SK-N-SH (cell line): ENCODE results near the gene ARL6IP5. TPM values are rescaled to one million over a fixed set of nuclear protein-coding genes. Genes with fewer than 3 reads are reported as not detected.

ENCODE experiments used
- CTCF ChIA-PET: fragments of 300-600, 350-600 bp; formaldehyde crosslinking; extraction: SDS; loops from one replicate; lab custom pipeline; 2021; lab: Yijun Ruan, JAX
- POLR2A ChIA-PET: fragments of 350-600 bp; sonication (Branson Sonifier 250); formaldehyde crosslinking; extraction: SDS; loops from one replicate; lab custom pipeline; 2020; ENCODE audit warnings: antibody characterized with exemption, inconsistent platforms; lab: Yijun Ruan, JAX
- DNase-seq: peaks from one replicate; pipeline ENCODE4 v3.0.0; 2012
- H2AFZ ChIP-seq: fragments of 200-600 bp; sonication (generic); 2 replicates; pipeline ENCODE4 v1.8.1; 2016; ENCODE audit warnings: antibody characterized with exemption, mild to moderate bottlenecking, low read depth
- H3F3A ChIP-seq: fragments of 200-600 bp; sonication (generic); replicated peaks from 2 replicates; pipeline ENCODE3; 2016; ENCODE audit warnings: antibody characterized with exemption, mild to moderate bottlenecking; ENCODE audit not compliant: insufficient read depth
- H3K27ac ChIP-seq, 2 experiments: fragments of 200-500 bp in 1 of 2; fragments of 200-600 bp in 1 of 2; sonication (Bioruptor generic) in 1 of 2; sonication (generic), shearing (Covaris generic) in 1 of 2; 2 replicates each; pipeline versions ENCODE4 v1.5.1 to v1.6.1; 2014 to 2016; ENCODE audit warnings: low read depth in 2 of 2, inconsistent platforms in 1 of 2, low read length in 1 of 2, mild to moderate bottlenecking in 1 of 2, mixed read lengths in 1 of 2
- H3K27me3 ChIP-seq: fragments of 200-600 bp; sonication (generic), shearing (Covaris generic); 2 replicates; pipeline ENCODE4 v1.6.1; 2016; ENCODE audit warnings: mixed run types; ENCODE audit not compliant: insufficient read depth
- H3K36me3 ChIP-seq, 2 experiments: fragments of 200-500 bp in 1 of 2; fragments of 200-600 bp in 1 of 2; sonication (Bioruptor generic) in 1 of 2; sonication (generic) in 1 of 2; replicated peaks in 1 of 2; 2 replicates each; pipeline versions ENCODE3 to v1.5.1; 2014 to 2016; ENCODE audit warnings: low read length in 1 of 2, mild to moderate bottlenecking in 1 of 2; ENCODE audit not compliant: insufficient read depth in 2 of 2, control insufficient read depth in 1 of 2
- H3K4me1 ChIP-seq, 2 experiments: fragments of 200-500 bp in 1 of 2; fragments of 200-600 bp in 1 of 2; sonication (Bioruptor generic) in 1 of 2; sonication (generic), shearing (Covaris generic) in 1 of 2; 2 replicates each; pipeline versions ENCODE4 v1.5.1 to v1.6.1; 2014 to 2016; ENCODE audit warnings: low read depth in 1 of 2, low read length in 1 of 2, mixed run types in 1 of 2; ENCODE audit not compliant: insufficient read depth in 2 of 2, control insufficient read depth in 1 of 2
- H3K4me2 ChIP-seq: fragments of 200-600 bp; sonication (generic), shearing (Covaris generic); 2 replicates; pipeline ENCODE4 v1.6.1; 2017; ENCODE audit warnings: mixed run types
- H3K4me3 ChIP-seq, 2 experiments: fragments of 200-500 bp in 1 of 2; fragments of 200-600 bp in 1 of 2; sonication (Bioruptor generic) in 1 of 2; sonication (generic), shearing (Covaris generic) in 1 of 2; 2 replicates each; pipeline versions ENCODE4 v1.5.1 to v1.8.1; 2014 to 2016; ENCODE audit warnings: low read depth in 2 of 2, inconsistent platforms in 1 of 2, low read length in 1 of 2, mild to moderate bottlenecking in 1 of 2, mixed read lengths in 1 of 2, moderate library complexity in 1 of 2
- H3K79me2 ChIP-seq: fragments of 200-600 bp; sonication (generic); 2 replicates; pipeline ENCODE4 v1.8.1; 2017; ENCODE audit warnings: mild to moderate bottlenecking; ENCODE audit not compliant: insufficient read depth
- H3K9ac ChIP-seq: fragments of 200-600 bp; sonication (generic); 2 replicates; pipeline ENCODE4 v1.6.1; 2017; ENCODE audit warnings: mixed run types
- H3K9me2 ChIP-seq: fragments of 200-600 bp; sonication (generic); 2 replicates; pipeline ENCODE4 v1.6.1; 2017; ENCODE audit warnings: mixed run types
- H3K9me3 ChIP-seq: fragments of 200-600 bp; sonication (generic); 2 replicates; pipeline ENCODE4 v1.6.1; 2017; ENCODE audit warnings: mixed run types, mild to moderate bottlenecking, moderate library complexity
- H4K20me1 ChIP-seq: fragments of 200-600 bp; sonication (generic); 2 replicates; pipeline ENCODE4 v1.6.1; 2017; ENCODE audit warnings: mild to moderate bottlenecking, mixed run types; ENCODE audit not compliant: insufficient read depth
- EZH2phosphoT487 ChIP-seq: fragments of 200-600 bp; sonication (generic); IDR thresholded peaks from 2 replicates; pipeline ENCODE4 v1.6.1; 2017; ENCODE audit warnings: low read depth, mixed run types, mild to moderate bottlenecking, antibody characterized with exemption, moderate library complexity, borderline replicate concordance
- FOXM1 ChIP-seq: IDR thresholded peaks from 2 replicates; pipeline ENCODE4 v1.4.0; 2012; ENCODE audit warnings: low read depth, mild to moderate bottlenecking
- GABPA ChIP-seq: IDR thresholded peaks from 2 replicates; pipeline ENCODE4 v1.4.0; 2012; ENCODE audit warnings: low read depth, mild to moderate bottlenecking
- IRF3 ChIP-seq: fragments of 150-350 bp; IDR thresholded peaks from 2 replicates; pipeline ENCODE4 v1.6.1; 2016; ENCODE audit warnings: mild to moderate bottlenecking, low read depth, low read length
- JUND ChIP-seq: IDR thresholded peaks from 2 replicates; pipeline ENCODE4 v1.4.0; 2012
- MEF2A ChIP-seq: IDR thresholded peaks from 2 replicates; pipeline ENCODE4 v1.4.0; 2012; ENCODE audit warnings: low read depth, borderline replicate concordance
- MXI1 ChIP-seq: IDR thresholded peaks from 2 replicates; pipeline ENCODE4 v1.6.1; 2012; ENCODE audit warnings: mild to moderate bottlenecking, low read depth, low read length, improper control_type of control experiment
- NRF1 ChIP-seq: IDR thresholded peaks from 2 replicates; pipeline ENCODE4 v1.6.1; 2012; ENCODE audit warnings: low read depth, mild to moderate bottlenecking, low read length
- POLR2AphosphoS5 ChIP-seq: IDR thresholded peaks from 2 replicates; pipeline ENCODE4 v1.6.1; 2012; ENCODE audit warnings: low read depth, low read length
- TAF1 ChIP-seq: IDR thresholded peaks from 2 replicates; pipeline ENCODE4 v1.6.1; 2012; ENCODE audit warnings: low read depth, mild to moderate bottlenecking, low read length, moderate library complexity, borderline replicate concordance
- USF1 ChIP-seq: IDR thresholded peaks from 2 replicates; pipeline ENCODE4 v1.4.0; 2012; ENCODE audit warnings: low read depth, borderline replicate concordance
- YY1 ChIP-seq: IDR thresholded peaks from 2 replicates; pipeline ENCODE4 v1.4.0; 2012; ENCODE audit warnings: low read depth, mild to moderate bottlenecking
- WGBS: methylation state at CpG from one replicate; pipeline ENCODE4 v1.1.6; 2017; ENCODE audit warnings: low lambda C conversion rate; 5-methylcytosine and 5-hydroxymethylcytosine counted together
- polyA plus RNA-seq, 3 experiments: library from polyadenylated mRNA; depleted of rRNA; stranded (reverse); fragments of >200 nt; gene quantifications; 2 replicates each; pipeline ENCODE4 v1.2.3, GENCODE V29; 2012
- TF ChIP-seq, protein P1 (sequence below): IDR thresholded peaks from 2 replicates; pipeline ENCODE4 v1.4.0; 2012; ENCODE audit warnings: low read depth
- TF ChIP-seq, protein P2 (sequence below): IDR thresholded peaks from 2 replicates; pipeline ENCODE4; 2012
- TF ChIP-seq, protein P3 (sequence below): fragments of 200-600 bp; sonication (generic); IDR thresholded peaks from 2 replicates; pipeline ENCODE4 v1.6.1; 2017; ENCODE audit warnings: antibody characterized with exemption, mild to moderate bottlenecking, moderate library complexity

ARL6IP5 gene
- polyA plus RNA-seq, 1 of the 3 experiments (the other 2 are of a cell fraction): 64.6 TPM

DNA sequence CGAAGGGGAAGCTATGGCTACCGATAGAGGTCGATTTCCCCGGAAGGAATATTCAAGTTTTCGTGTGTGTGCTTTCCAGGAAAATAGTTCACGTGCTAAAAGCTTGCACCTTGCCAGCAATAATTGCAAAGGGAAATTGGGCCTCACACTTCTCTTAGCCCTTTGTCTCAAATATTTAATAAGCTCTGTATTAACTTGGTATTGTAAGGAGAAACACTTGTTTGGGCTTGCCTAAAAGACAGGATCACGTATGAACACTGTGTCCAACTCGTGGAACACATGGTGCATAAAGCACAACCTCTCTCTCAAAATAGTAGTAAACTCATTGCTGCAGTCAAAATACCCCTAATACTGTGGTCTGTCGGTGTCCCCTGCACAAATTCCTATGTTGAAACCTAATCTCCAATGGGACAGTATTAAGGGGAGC lies 32.3 kb upstream of the ARL6IP5 start:
- 21% methylated on average over 9 of the region's 9 CpGs for WGBS
- ChIA-PET POLR2A (interaction anchor here (0.8 to 1.7 kb wide), 3 partner anchors 9 to 32 kb away, joined by 3 to 5 read pairs (median 5); partner anchors contain the start of gene ARL6IP5), CTCF (interaction anchor here (0.6 to 2.0 kb wide), 2 partner anchors 40 to 68 kb away, joined by 3 to 4 read pairs; no protein-coding TSS in a partner anchor)
- peak overlapping the region; percentile 58; the same call in 1 of the 2 replicates for H2AFZ ChIP-seq
- H3F3A ChIP-seq: peaks cover 17% of the 10 kb centered on the region
- H3K9me2 ChIP-seq: no peaks in the 10 kb centered on the region
- no peaks in the 10 kb centered on the region for H3K27me3 ChIP-seq
- peaks cover 45% of the 10 kb centered on the region for H3K79me2 ChIP-seq
- H3K4me2 ChIP-seq: peak overlapping the region; percentile 96
- H3K9me3 ChIP-seq: no peaks in the 10 kb centered on the region
- H3K4me3 ChIP-seq: peak overlapping the region; percentile 68 to 90
- H3K9ac ChIP-seq: peak overlapping the region; percentile 95
- TF ChIP-seq, protein P1, sequence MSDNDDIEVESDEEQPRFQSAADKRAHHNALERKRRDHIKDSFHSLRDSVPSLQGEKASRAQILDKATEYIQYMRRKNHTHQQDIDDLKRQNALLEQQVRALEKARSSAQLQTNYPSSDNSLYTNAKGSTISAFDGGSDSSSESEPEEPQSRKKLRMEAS: peak; percentile 42; the same call in 1 of the 2 replicates
- TF ChIP-seq TAF1: no peak
- H3K27ac ChIP-seq: peak overlapping the region; percentile 92 to 93
- DNase-seq: no peak
- peaks cover 45 to 48% of the 10 kb centered on the region in 2 experiments for H3K36me3 ChIP-seq
- H3K4me1 ChIP-seq: peaks cover 0 to 2% of the 10 kb centered on the region in 2 experiments; a peak in 2 of 4 replicates
- peaks cover 20% of the 10 kb centered on the region for H4K20me1 ChIP-seq

DNA sequence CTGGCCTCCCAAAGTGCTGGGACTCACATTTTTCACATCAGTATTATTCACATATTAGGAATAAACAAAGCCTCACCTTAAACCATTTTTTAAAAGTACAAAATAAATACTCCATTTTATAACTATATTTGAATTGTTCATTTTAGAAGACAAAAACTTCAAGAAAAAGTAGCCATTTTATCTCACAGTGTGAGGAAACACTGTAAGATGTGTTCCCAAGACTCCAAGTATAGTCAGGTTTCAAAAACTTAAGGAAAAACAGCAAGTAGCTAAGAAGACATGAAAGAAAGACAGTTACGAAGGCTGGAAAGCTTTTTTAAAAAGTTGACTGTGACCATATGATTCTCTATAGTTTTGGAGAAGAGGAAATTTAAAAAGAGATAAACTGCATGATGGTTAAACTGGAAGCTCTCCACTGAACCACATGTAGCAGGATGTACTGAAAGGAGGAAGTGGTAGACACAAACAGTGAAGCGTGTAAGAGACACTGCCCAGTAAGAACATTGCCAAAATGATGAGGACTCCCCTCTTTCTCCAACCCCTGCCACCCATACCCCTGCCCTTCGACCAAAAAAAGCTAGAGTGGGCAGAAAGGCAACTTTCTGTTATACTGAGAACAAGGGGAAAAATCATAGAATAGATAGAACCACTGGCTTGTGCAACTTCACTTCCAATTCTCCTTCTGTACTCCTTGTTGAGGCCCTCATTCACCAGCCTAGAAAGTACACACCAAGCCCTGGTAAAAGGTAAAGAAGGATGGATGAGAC lies 26.4 kb upstream of the ARL6IP5 start:
- H3K36me3 ChIP-seq: peaks cover 84 to 87% of the 10 kb centered on the region in 2 experiments

GRCh38 chr3:69058947-69059224 lies 25.9 kb upstream of the ARL6IP5 start:
- H3K9me3 ChIP-seq: no peaks in the 10 kb centered on the region
- no peak overlapping the region for H3K9ac ChIP-seq
- WGBS: 91% methylated on average over 2 of the region's 2 CpGs
- no peaks in the 10 kb centered on the region for H4K20me1 ChIP-seq
- no peak overlapping the region for H2AFZ ChIP-seq
- DNase-seq: no peak
- no peaks in the 10 kb centered on the region for H3K9me2 ChIP-seq
- no peaks in the 10 kb centered on the region for H3K4me1 ChIP-seq
- H3K4me2 ChIP-seq: no peak overlapping the region
- CTCF ChIA-PET: interaction anchor here (0.9 to 2.1 kb wide), 3 partner anchors 10 to 62 kb away, joined by 3 to 5 read pairs (median 3); partner anchors contain the start of gene EOGT
- no peaks in the 10 kb centered on the region for H3K79me2 ChIP-seq
- POLR2A ChIA-PET: no interaction called here
- H3K27me3 ChIP-seq: no peaks in the 10 kb centered on the region
- H3K4me3 ChIP-seq: no peak overlapping the region
- peaks cover 84 to 88% of the 10 kb centered on the region in 2 experiments for H3K36me3 ChIP-seq
- H3K27ac ChIP-seq: no peak overlapping the region
- peaks cover 14% of the 10 kb centered on the region for H3F3A ChIP-seq
- TF ChIP-seq, protein P2, sequence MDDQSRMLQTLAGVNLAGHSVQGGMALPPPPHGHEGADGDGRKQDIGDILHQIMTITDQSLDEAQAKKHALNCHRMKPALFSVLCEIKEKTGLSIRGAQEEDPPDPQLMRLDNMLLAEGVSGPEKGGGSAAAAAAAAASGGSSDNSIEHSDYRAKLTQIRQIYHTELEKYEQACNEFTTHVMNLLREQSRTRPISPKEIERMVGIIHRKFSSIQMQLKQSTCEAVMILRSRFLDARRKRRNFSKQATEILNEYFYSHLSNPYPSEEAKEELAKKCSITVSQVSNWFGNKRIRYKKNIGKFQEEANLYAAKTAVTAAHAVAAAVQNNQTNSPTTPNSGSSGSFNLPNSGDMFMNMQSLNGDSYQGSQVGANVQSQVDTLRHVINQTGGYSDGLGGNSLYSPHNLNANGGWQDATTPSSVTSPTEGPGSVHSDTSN: no peak
- no peak for TF ChIP-seq USF1
- TF ChIP-seq POLR2AphosphoS5: no peak
- TF ChIP-seq, protein P1: no peak
- no peak for TF ChIP-seq IRF3
- no peak for TF ChIP-seq GABPA
- no peak for TF ChIP-seq YY1
- TF ChIP-seq FOXM1: no peak
- TF ChIP-seq JUND: no peak
- no peak for TF ChIP-seq MEF2A
- TF ChIP-seq, protein P3, sequence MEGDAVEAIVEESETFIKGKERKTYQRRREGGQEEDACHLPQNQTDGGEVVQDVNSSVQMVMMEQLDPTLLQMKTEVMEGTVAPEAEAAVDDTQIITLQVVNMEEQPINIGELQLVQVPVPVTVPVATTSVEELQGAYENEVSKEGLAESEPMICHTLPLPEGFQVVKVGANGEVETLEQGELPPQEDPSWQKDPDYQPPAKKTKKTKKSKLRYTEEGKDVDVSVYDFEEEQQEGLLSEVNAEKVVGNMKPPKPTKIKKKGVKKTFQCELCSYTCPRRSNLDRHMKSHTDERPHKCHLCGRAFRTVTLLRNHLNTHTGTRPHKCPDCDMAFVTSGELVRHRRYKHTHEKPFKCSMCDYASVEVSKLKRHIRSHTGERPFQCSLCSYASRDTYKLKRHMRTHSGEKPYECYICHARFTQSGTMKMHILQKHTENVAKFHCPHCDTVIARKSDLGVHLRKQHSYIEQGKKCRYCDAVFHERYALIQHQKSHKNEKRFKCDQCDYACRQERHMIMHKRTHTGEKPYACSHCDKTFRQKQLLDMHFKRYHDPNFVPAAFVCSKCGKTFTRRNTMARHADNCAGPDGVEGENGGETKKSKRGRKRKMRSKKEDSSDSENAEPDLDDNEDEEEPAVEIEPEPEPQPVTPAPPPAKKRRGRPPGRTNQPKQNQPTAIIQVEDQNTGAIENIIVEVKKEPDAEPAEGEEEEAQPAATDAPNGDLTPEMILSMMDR: no peak
- TF ChIP-seq NRF1: no peak
- TF ChIP-seq MXI1: no peak
- no peak for TF ChIP-seq EZH2phosphoT487

More for the DNA sequence above, 26.4 kb upstream of the ARL6IP5 start:
- POLR2A ChIA-PET: no interaction called here
- CTCF ChIA-PET: interaction anchor here (0.9 to 2.1 kb wide), 4 partner anchors 10 to 63 kb away, joined by 3 to 5 read pairs (median 3); partner anchors contain the start of gene EOGT
- Histone ChIP-seq H3K9me3 (no peaks in the 10 kb centered on the region), H3K4me1 (no peaks in the 10 kb centered on the region), H4K20me1 (no peaks in the 10 kb centered on the region), H3K27ac (no peak overlapping the region), H3F3A (peaks cover 15% of the 10 kb centered on the region), H3K9me2 (no peaks in the 10 kb centered on the region), H3K4me3 (no peak overlapping the region), H3K4me2 (no peak overlapping the region), H3K79me2 (no peaks in the 10 kb centered on the region), H3K9ac (no peak overlapping the region), H3K27me3 (no peaks in the 10 kb centered on the region), H2AFZ (no peak overlapping the region)
- no peak for TF ChIP-seq YY1
- 99% methylated on average over 3 of the region's 3 CpGs for WGBS
- DNase-seq: no peak
